Astrocyte (in vitro differentiated cells and primary cell): ENCODE results near the gene ENKD1. TPM values are rescaled to one million over a fixed set of nuclear protein-coding genes. Genes with fewer than 3 reads are reported as not detected.

Source experiments
- DNase-seq: peaks from one replicate; pipeline ENCODE4 v3.0.0-alpha.2; 2010; ENCODE audit warnings: low read depth
- FAIRE-seq: peaks from 2 replicates; lab custom pipeline; 2011; peaks lifted over from hg19 to GRCh38; lab: Jason Lieb, UNC
- H2AFZ ChIP-seq: 2 replicates; pipeline ENCODE4 v1.6.0; 2012; ENCODE audit warnings: low read depth, low read length, inconsistent platforms
- H3K27ac ChIP-seq: 2 replicates; pipeline ENCODE4 v1.5.1; 2011; ENCODE audit warnings: low read depth, low read length, inconsistent platforms
- H3K27me3 ChIP-seq: 2 replicates; pipeline ENCODE4 v1.6.0; 2011; ENCODE audit warnings: low read length, inconsistent platforms; ENCODE audit not compliant: insufficient read depth
- H3K36me3 ChIP-seq: 2 replicates; pipeline ENCODE4 v1.5.1; 2011; ENCODE audit warnings: low read length, inconsistent platforms; ENCODE audit not compliant: insufficient read depth
- H3K4me1 ChIP-seq: 2 replicates; pipeline ENCODE4 v1.5.1; 2011; ENCODE audit warnings: low read length, inconsistent platforms; ENCODE audit not compliant: insufficient read depth
- H3K4me2 ChIP-seq: 2 replicates; pipeline ENCODE4 v1.6.0; 2012; ENCODE audit warnings: low read length, inconsistent platforms
- H3K4me3 ChIP-seq: 2 replicates; pipeline ENCODE4 v1.5.1; 2011; ENCODE audit warnings: low read depth, mild to moderate bottlenecking, low read length, inconsistent platforms; ENCODE audit not compliant: insufficient read depth
- H3K79me2 ChIP-seq: 2 replicates; pipeline ENCODE4 v1.6.0; 2012; ENCODE audit warnings: mild to moderate bottlenecking, low read length, inconsistent platforms; ENCODE audit not compliant: insufficient read depth
- H3K9ac ChIP-seq: 2 replicates; pipeline ENCODE4 v1.6.0; 2012; ENCODE audit warnings: mild to moderate bottlenecking, low read length, inconsistent platforms
- H3K9me3 ChIP-seq: 2 replicates; pipeline ENCODE4 v1.5.1; 2012; ENCODE audit warnings: low read depth, mild to moderate bottlenecking, low read length, inconsistent platforms; ENCODE audit not compliant: insufficient read depth
- H4K20me1 ChIP-seq: 2 replicates; pipeline ENCODE4 v1.6.0; 2012; ENCODE audit warnings: low read length, inconsistent platforms; ENCODE audit not compliant: insufficient read depth
- H3K27ac Mint-ChIP-seq: one replicate; pipeline ENCODE4 v1.8.0; 2021; ENCODE audit warnings: mild to moderate bottlenecking, mixed read lengths; ENCODE audit not compliant: unreplicated experiment
- H3K27me3 Mint-ChIP-seq: one replicate; pipeline ENCODE4 v1.8.0; 2021; ENCODE audit warnings: low read depth, mixed read lengths; ENCODE audit not compliant: unreplicated experiment
- H3K36me3 Mint-ChIP-seq: one replicate; pipeline ENCODE4 v1.8.0; 2021; ENCODE audit warnings: low read depth, mixed read lengths; ENCODE audit not compliant: unreplicated experiment
- H3K4me1 Mint-ChIP-seq: one replicate; pipeline ENCODE4 v1.8.0; 2021; ENCODE audit warnings: low read depth, mixed read lengths; ENCODE audit not compliant: unreplicated experiment
- H3K4me3 Mint-ChIP-seq: one replicate; pipeline ENCODE4 v1.8.0; 2021; ENCODE audit warnings: mild to moderate bottlenecking, moderate library complexity, mixed read lengths; ENCODE audit not compliant: unreplicated experiment
- H3K9me3 Mint-ChIP-seq: one replicate; pipeline ENCODE4 v1.8.0; 2021; ENCODE audit warnings: mild to moderate bottlenecking, mixed read lengths; ENCODE audit not compliant: unreplicated experiment
- EZH2 ChIP-seq: IDR thresholded peaks from 2 replicates; pipeline ENCODE4 v1.6.1; 2012; ENCODE audit warnings: mild to moderate bottlenecking, low read length, inconsistent platforms; ENCODE audit not compliant: insufficient read depth
- total RNA-seq: library from RNA; stranded (reverse); gene quantifications from 2 replicates; pipeline ENCODE4 v1.2.1, GENCODE V29; 2021
- TF ChIP-seq, protein P1 (sequence below): IDR thresholded peaks from 2 replicates; pipeline ENCODE4 v1.5.1; 2011; ENCODE audit warnings: low read depth, mild to moderate bottlenecking, inconsistent platforms, low read length, moderate library complexity; ENCODE audit not compliant: insufficient read depth

The ENKD1 gene
- total RNA-seq, 1 donor from 2014 or later = 8.5 TPM

DNA sequence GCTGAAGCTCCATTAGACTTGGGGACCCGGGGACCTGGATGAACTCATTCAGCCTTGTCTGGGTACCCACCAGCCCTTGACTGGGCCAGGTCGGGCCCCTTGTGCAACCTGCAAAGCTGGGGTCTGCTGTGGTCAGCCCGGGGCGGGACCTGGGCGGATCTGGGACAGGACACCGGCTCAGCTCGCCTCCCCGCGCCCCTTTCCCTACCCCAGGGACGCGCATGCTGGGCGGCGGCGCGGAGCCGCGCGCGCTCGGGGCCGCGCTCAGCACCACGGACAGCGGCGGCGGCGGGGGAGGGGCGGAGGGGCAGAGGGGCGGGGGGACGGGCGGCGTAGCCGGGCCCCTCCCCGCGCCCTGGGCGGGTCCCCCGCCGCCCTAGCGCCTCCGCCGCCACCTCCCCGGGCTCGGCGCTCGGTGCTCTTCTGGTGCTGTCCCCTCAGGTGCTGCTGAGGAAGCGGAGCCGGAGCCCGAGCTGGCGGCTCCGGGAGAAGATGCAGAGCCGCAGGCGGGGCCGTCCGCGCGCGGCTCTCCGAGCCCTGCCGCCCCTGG is 13.9 kb downstream of the ENKD1 start:
- peak overlapping the region; percentile 60 for H3K4me3 ChIP-seq
- FAIRE-seq = no peak
- Mint-ChIP-seq H3K9me3 (peaks cover 5% of the 10 kb centered on the region), H3K36me3 (peaks cover 9% of the 10 kb centered on the region), H3K27me3 (peaks cover 50% of the 10 kb centered on the region), H3K4me1 (peaks cover 1% of the 10 kb centered on the region), H3K4me3 (no peak overlapping the region), H3K27ac (no peak overlapping the region)
- no peaks in the 10 kb centered on the region for H3K79me2 ChIP-seq
- peak overlapping the region; percentile 27 for H3K9ac ChIP-seq
- no peak for DNase-seq
- no peaks in the 10 kb centered on the region for H3K36me3 ChIP-seq
- peaks cover 23% of the 10 kb centered on the region for H4K20me1 ChIP-seq
- peaks cover 39% of the 10 kb centered on the region for H3K27me3 ChIP-seq
- H3K4me1 ChIP-seq = peaks cover 7% of the 10 kb centered on the region
- H2AFZ ChIP-seq = no peak overlapping the region
- H3K27ac ChIP-seq = no peak overlapping the region
- no peaks in the 10 kb centered on the region for H3K9me3 ChIP-seq
- peak overlapping the region; percentile 91 for H3K4me2 ChIP-seq
- no peak for TF ChIP-seq EZH2
- TF ChIP-seq, protein P1, sequence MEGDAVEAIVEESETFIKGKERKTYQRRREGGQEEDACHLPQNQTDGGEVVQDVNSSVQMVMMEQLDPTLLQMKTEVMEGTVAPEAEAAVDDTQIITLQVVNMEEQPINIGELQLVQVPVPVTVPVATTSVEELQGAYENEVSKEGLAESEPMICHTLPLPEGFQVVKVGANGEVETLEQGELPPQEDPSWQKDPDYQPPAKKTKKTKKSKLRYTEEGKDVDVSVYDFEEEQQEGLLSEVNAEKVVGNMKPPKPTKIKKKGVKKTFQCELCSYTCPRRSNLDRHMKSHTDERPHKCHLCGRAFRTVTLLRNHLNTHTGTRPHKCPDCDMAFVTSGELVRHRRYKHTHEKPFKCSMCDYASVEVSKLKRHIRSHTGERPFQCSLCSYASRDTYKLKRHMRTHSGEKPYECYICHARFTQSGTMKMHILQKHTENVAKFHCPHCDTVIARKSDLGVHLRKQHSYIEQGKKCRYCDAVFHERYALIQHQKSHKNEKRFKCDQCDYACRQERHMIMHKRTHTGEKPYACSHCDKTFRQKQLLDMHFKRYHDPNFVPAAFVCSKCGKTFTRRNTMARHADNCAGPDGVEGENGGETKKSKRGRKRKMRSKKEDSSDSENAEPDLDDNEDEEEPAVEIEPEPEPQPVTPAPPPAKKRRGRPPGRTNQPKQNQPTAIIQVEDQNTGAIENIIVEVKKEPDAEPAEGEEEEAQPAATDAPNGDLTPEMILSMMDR = no peak

DNA sequence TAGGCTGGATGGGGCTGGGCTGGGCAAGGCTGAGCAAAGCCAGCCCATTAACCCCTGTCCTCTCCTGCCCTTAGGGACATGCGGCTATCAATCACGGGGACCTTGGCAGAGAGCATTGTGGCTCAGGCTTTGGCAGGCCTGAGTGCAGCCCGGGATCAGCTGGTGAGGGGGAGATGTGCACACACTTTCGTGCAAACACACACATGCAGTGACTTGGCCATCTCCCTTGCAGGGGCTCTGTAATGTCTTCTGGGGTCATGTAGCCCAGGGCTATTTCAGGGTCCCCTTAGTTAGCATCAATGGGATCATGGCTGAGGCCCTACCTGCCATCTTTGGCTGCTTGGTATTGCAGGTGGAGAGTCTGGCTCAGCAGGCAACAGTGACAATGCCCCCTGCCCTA is 14.7 kb downstream of the ENKD1 start:
- Mint-ChIP-seq H3K4me1 (peaks cover 1% of the 10 kb centered on the region), H3K9me3 (peaks cover 5% of the 10 kb centered on the region), H3K4me3 (peak overlapping the region; percentile 72), H3K27me3 (peaks cover 54% of the 10 kb centered on the region), H3K27ac (no peak overlapping the region), H3K36me3 (peaks cover 9% of the 10 kb centered on the region)
- Histone ChIP-seq H3K36me3 (no peaks in the 10 kb centered on the region), H3K4me3 (no peak overlapping the region), H4K20me1 (peaks cover 23% of the 10 kb centered on the region), H3K9me3 (no peaks in the 10 kb centered on the region), H3K4me1 (peaks cover 7% of the 10 kb centered on the region), H3K27me3 (peaks cover 39% of the 10 kb centered on the region), H3K9ac (no peak overlapping the region), H2AFZ (no peak overlapping the region), H3K27ac (no peak overlapping the region), H3K4me2 (no peak overlapping the region), H3K79me2 (no peaks in the 10 kb centered on the region)
- FAIRE-seq = no peak
- TF ChIP-seq EZH2 = no peak
- TF ChIP-seq, protein P1 = no peak
- DNase-seq = no peak

DNA sequence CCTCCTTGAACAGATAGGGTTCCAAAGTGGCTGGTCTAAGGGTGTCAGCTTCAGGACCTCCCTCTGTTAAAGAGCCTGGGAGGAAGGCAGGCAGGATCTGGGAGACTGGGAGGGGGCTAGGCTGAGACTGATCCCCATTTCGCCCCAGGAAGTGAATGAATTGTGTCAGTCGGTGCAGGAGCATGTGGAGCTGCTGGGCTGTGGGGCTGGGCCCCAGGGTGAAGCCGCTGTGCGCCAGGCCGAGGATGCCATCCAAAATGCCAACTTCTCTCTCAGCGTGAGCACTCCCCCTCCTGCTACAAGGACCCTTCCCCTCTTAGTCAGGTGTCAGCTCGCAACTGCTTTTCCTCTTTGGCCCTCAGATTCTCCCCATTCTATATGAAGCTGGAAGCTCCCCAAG is 15.5 kb downstream of the ENKD1 start:
- Histone ChIP-seq H4K20me1 (peaks cover 23% of the 10 kb centered on the region), H3K9me3 (no peaks in the 10 kb centered on the region), H3K4me1 (peaks cover 7% of the 10 kb centered on the region), H2AFZ (no peak overlapping the region), H3K79me2 (no peaks in the 10 kb centered on the region), H3K27ac (no peak overlapping the region), H3K4me2 (no peak overlapping the region), H3K4me3 (no peak overlapping the region), H3K9ac (no peak overlapping the region), H3K36me3 (no peaks in the 10 kb centered on the region), H3K27me3 (peaks cover 46% of the 10 kb centered on the region)
- FAIRE-seq = no peak
- Mint-ChIP-seq H3K27ac (no peak overlapping the region), H3K4me3 (no peak overlapping the region), H3K36me3 (peaks cover 9% of the 10 kb centered on the region), H3K4me1 (peaks cover 1% of the 10 kb centered on the region), H3K9me3 (peaks cover 5% of the 10 kb centered on the region), H3K27me3 (peaks cover 54% of the 10 kb centered on the region)
- DNase-seq = no peak
- TF ChIP-seq, protein P1 = no peak
- no peak for TF ChIP-seq EZH2
